Endothelial cell of umbilical vein (primary cell): ENCODE data around the gene TRPC6.

Source experiments
- EZH2 ChIP-seq: IDR thresholded peaks from 2 replicates; pipeline ENCODE4 v1.6.1; 2012; ENCODE audit warnings: borderline replicate concordance, low read depth, mild to moderate bottlenecking, moderate library complexity, low read length, inconsistent platforms; ENCODE audit not compliant: severe bottlenecking
- TF ChIP-seq, protein P1 (sequence below), 2 donors: IDR thresholded peaks; 1 replicate in 1 of 2; 2 replicates in 1 of 2; pipeline ENCODE4 v1.5.1; 2011; ENCODE audit warnings: low read length in 2 of 2, mild to moderate bottlenecking in 2 of 2, moderate library complexity in 2 of 2, control low read depth in 1 of 2, inconsistent platforms in 1 of 2, low read depth in 1 of 2; ENCODE audit not compliant: insufficient read depth in 1 of 2; ENCODE audit errors: extremely low read depth in 1 of 2

DNA sequence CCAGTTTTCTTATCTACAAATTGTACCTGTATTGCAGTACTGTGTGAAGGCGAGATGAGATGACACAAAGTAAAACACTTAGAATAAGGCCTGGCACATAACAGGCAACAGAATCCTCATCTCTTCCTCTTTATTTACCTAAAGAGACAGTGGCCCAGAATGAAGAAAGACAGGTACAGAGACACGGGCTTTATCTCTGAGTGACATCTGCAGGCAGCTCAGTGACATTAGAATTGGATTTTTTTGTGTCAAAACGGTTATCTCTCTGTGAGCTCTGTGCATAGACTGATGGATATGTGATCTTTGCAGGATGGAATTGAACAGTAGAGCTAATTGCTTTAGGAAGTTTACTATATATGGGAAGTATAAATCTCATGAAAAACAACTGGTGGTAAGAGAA, 36.2 kb upstream of the TRPC6 start:
- TF ChIP-seq, protein P1, sequence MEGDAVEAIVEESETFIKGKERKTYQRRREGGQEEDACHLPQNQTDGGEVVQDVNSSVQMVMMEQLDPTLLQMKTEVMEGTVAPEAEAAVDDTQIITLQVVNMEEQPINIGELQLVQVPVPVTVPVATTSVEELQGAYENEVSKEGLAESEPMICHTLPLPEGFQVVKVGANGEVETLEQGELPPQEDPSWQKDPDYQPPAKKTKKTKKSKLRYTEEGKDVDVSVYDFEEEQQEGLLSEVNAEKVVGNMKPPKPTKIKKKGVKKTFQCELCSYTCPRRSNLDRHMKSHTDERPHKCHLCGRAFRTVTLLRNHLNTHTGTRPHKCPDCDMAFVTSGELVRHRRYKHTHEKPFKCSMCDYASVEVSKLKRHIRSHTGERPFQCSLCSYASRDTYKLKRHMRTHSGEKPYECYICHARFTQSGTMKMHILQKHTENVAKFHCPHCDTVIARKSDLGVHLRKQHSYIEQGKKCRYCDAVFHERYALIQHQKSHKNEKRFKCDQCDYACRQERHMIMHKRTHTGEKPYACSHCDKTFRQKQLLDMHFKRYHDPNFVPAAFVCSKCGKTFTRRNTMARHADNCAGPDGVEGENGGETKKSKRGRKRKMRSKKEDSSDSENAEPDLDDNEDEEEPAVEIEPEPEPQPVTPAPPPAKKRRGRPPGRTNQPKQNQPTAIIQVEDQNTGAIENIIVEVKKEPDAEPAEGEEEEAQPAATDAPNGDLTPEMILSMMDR (IDR thresholded peaks at IDR 0.05; ENCODE audit: extremely low read depth in 1 of 2, insufficient read depth in 1 of 2, low read depth in 1 of 2, low read length in 2 of 2), result no peak
- TF ChIP-seq EZH2, result no peak
